A673 (cell line): ENCODE results near the gene ZNFX1. TPM values are rescaled to one million over a fixed set of nuclear protein-coding genes. Genes with fewer than 3 reads are reported as not detected.

Source experiments
- BruUV-seq: library from RNA; stranded (reverse); fragments of 400-500 nt; replicated peaks from 2 replicates; lab custom pipeline; 2021; lab: Mats Ljungman, UMichigan
- CTCF ChIA-PET: fragments of 300-600 bp; sonication (Branson Sonifier 250); formaldehyde crosslinking; loops from one replicate; lab custom pipeline; 2022; ENCODE audit warnings: antibody characterized with exemption; lab: Charles Lee
- POLR2A ChIA-PET: fragments of 300-600 bp; sonication (Branson Sonifier 250); formaldehyde crosslinking; loops from one replicate; lab custom pipeline; 2022; ENCODE audit warnings: antibody characterized with exemption; ENCODE audit not compliant: low non-redundant PET; lab: Charles Lee
- DNase-seq: peaks from one replicate; pipeline ENCODE4 v3.0.0-alpha.2; 2015; ENCODE audit warnings: low spot score
- H3K27ac ChIP-seq: fragments of 200-600 bp; sonication (generic); 2 replicates; pipeline ENCODE4 v1.5.1; 2016; ENCODE audit warnings: mixed run types, low read depth, mild to moderate bottlenecking, mixed read lengths, antibody characterized with exemption, low read length; ENCODE audit not compliant: poor library complexity, severe bottlenecking
- H3K27me3 ChIP-seq: fragments of 200-600 bp; sonication (generic); replicated peaks from 2 replicates; pipeline ENCODE4 v1.6.1; 2017; ENCODE audit warnings: mixed run types, low read depth, mild to moderate bottlenecking, mixed read lengths, antibody characterized with exemption, low read length; ENCODE audit not compliant: insufficient read depth, poor library complexity
- H3K36me3 ChIP-seq: fragments of 200-600 bp; sonication (generic); 2 replicates; pipeline ENCODE4 v1.6.1; 2016; ENCODE audit warnings: mixed run types, mild to moderate bottlenecking, mixed read lengths, antibody characterized with exemption, low read length; ENCODE audit not compliant: insufficient read depth, poor library complexity, severe bottlenecking
- H3K4me1 ChIP-seq: fragments of 200-600 bp; sonication (generic); 2 replicates; pipeline ENCODE4 v1.6.1; 2017; ENCODE audit warnings: mixed run types, mild to moderate bottlenecking, mixed read lengths, antibody characterized with exemption, low read length; ENCODE audit not compliant: insufficient read depth, poor library complexity, severe bottlenecking
- H3K4me3 ChIP-seq: fragments of 200-600 bp; sonication (generic); 2 replicates; pipeline ENCODE4 v1.5.1; 2016; ENCODE audit warnings: low read depth, mixed run types, mild to moderate bottlenecking, mixed read lengths, low read length; ENCODE audit not compliant: poor library complexity, severe bottlenecking
- H3K9me3 ChIP-seq: fragments of 200-600 bp; sonication (generic); 2 replicates; pipeline ENCODE4 v1.6.1; 2016; ENCODE audit warnings: mixed run types, low read depth, mild to moderate bottlenecking, mixed read lengths, antibody characterized with exemption, low read length; ENCODE audit not compliant: poor library complexity, severe bottlenecking
- EZH2 ChIP-seq: fragments of 200-600 bp; sonication (generic); IDR thresholded peaks from 2 replicates; pipeline ENCODE4 v1.6.1; 2017; ENCODE audit warnings: borderline replicate concordance, low read depth, mild to moderate bottlenecking, mixed read lengths, antibody characterized with exemption, low read length; ENCODE audit not compliant: poor library complexity, severe bottlenecking
- intact Hi-C: fragments of 100-400 bp; cut with micrococcal nuclease; formaldehyde crosslinking; loops from one replicate; pipeline ENCODE4 v1.10.0; 2022; ENCODE audit not compliant: unreplicated experiment
- total RNA-seq: library from RNA; stranded (reverse); gene quantifications from 2 replicates; pipeline ENCODE4 v1.2.3, GENCODE V29; 2021
- TF ChIP-seq, protein P1 (sequence below): fragments of 300-800, 200-600 bp; sonication (generic); conservative IDR thresholded peaks from 2 replicates; pipeline ENCODE4 v1.5.1; 2017; ENCODE audit warnings: low read depth, mild to moderate bottlenecking, antibody characterized with exemption, low read length, moderate library complexity, mixed read lengths

ZNFX1 gene
- total RNA-seq, 1 experiment from 2014 or later: 19.0 TPM

- Histone ChIP-seq H3K4me3 (no peak overlapping the region), H3K36me3 (peaks cover 71% of the 10 kb centered on the region), H3K4me1 (no peaks in the 10 kb centered on the region), H3K27ac (no peak overlapping the region), H3K9me3 (no peaks in the 10 kb centered on the region), H3K27me3 (no peaks in the 10 kb centered on the region)
- ChIA-PET POLR2A (no interaction called here), CTCF (no interaction called here)
- TF ChIP-seq, protein P1, sequence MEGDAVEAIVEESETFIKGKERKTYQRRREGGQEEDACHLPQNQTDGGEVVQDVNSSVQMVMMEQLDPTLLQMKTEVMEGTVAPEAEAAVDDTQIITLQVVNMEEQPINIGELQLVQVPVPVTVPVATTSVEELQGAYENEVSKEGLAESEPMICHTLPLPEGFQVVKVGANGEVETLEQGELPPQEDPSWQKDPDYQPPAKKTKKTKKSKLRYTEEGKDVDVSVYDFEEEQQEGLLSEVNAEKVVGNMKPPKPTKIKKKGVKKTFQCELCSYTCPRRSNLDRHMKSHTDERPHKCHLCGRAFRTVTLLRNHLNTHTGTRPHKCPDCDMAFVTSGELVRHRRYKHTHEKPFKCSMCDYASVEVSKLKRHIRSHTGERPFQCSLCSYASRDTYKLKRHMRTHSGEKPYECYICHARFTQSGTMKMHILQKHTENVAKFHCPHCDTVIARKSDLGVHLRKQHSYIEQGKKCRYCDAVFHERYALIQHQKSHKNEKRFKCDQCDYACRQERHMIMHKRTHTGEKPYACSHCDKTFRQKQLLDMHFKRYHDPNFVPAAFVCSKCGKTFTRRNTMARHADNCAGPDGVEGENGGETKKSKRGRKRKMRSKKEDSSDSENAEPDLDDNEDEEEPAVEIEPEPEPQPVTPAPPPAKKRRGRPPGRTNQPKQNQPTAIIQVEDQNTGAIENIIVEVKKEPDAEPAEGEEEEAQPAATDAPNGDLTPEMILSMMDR: no peak
- no peak for TF ChIP-seq EZH2
- no TSS peak for BruUV-seq
- intact Hi-C loops: no loop called here
- DNase-seq: no peak
Measured at GRCh38 chr20:49230021-49230420, 47.8 kb downstream of the ZNFX1 start.

DNA sequence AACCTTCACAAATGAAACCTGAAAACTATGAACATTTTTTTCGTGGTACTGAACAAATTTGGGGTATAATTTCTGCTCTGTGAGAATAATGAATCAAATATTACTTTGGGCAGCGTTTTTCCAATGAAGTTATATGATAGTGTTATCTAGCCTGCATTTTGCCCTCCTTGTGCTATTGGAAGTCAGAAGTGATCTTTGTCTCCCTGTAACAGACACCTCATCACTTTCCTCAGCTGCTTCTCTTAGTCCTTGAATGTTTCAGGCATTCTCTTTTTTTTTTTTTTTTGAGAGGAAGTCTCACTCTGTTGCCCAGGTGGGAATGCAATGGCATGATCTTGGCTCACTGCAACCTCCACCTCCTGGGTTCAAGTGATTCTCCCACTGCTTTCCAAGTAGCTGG, 48.5 kb downstream of the ZNFX1 start:
- intact Hi-C loops: no loop called here
- BruUV-seq: no TSS peak
- POLR2A ChIA-PET: no interaction called here

GRCh38 chr20:49228676-49229075, 49.2 kb downstream of the ZNFX1 start:
- intact Hi-C loops: no loop called here
- CTCF ChIA-PET: no interaction called here
- DNase-seq: no peak
- no peaks in the 10 kb centered on the region for H3K9me3 ChIP-seq
- no TSS peak for BruUV-seq
- H3K4me3 ChIP-seq: no peak overlapping the region
- H3K27ac ChIP-seq: no peak overlapping the region
- no peaks in the 10 kb centered on the region for H3K27me3 ChIP-seq
- no peak for TF ChIP-seq EZH2
- TF ChIP-seq, protein P1: no peak
- peaks cover 74% of the 10 kb centered on the region for H3K36me3 ChIP-seq
- POLR2A ChIA-PET: no interaction called here
- no peaks in the 10 kb centered on the region for H3K4me1 ChIP-seq

More for the DNA sequence above, 48.5 kb downstream of the ZNFX1 start:
- H3K27me3 ChIP-seq: no peaks in the 10 kb centered on the region
- H3K4me1 ChIP-seq: no peaks in the 10 kb centered on the region
- DNase-seq: no peak
- no peak overlapping the region for H3K27ac ChIP-seq
- CTCF ChIA-PET: no interaction called here
- H3K4me3 ChIP-seq: no peak overlapping the region
- peaks cover 71% of the 10 kb centered on the region for H3K36me3 ChIP-seq
- TF ChIP-seq EZH2: no peak
- TF ChIP-seq, protein P1: no peak
- no peaks in the 10 kb centered on the region for H3K9me3 ChIP-seq
